ENCODE data around the gene DET1. TPM values are rescaled to one million over a fixed set of nuclear protein-coding genes. Genes with fewer than 3 reads are reported as not detected.

Gene DET1
- polyA plus RNA-seq, 1 of the 3 experiments (the other 2 are of a cell fraction), result 4.5 TPM

DNA sequence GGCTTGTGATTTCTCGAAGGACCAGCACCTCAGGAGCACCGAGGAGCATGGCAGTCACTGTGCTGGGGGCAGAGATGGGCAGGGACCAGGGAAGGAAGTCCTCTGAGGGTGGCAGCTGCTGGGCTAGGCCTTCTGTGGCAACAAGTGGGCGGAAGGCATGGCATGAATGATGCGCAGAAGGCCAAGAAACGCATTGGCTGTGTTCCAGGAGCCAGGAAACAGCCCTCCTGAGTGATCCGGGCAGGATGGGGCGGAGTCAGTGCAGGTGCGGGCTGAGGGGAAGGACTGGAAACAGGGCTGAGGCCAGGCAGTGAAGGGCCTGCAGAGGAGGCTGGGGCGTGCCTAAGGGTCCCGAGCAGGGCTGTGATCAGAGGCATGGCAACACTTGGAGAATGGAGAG is 55.3 kb downstream of the DET1 start:
- no peaks in the 10 kb centered on the region for H3K9me2 ChIP-seq
- H3K27me3 ChIP-seq (ENCODE audit: insufficient read depth), result no peaks in the 10 kb centered on the region
- H3K4me1 ChIP-seq (ENCODE audit: control insufficient read depth in 1 of 2, insufficient read depth in 2 of 2, low read depth in 1 of 2, low read length in 1 of 2), result no peaks in the 10 kb centered on the region
- ChIA-PET POLR2A (no interaction called here), CTCF (interaction anchor here (1.5 kb wide), 1 partner anchor 14 kb away, joined by 4 read pairs; no protein-coding TSS in a partner anchor)
- DNase-seq, result no peak
- H3K79me2 ChIP-seq (ENCODE audit: insufficient read depth), result no peaks in the 10 kb centered on the region
- no peaks in the 10 kb centered on the region for H3K36me3 ChIP-seq (replicated peaks in 1 of 2; ENCODE audit: control insufficient read depth in 1 of 2, insufficient read depth in 2 of 2, low read length in 1 of 2)
- no peak overlapping the region for H3K4me2 ChIP-seq
- no peaks in the 10 kb centered on the region for H3F3A ChIP-seq (replicated peaks; ENCODE audit: insufficient read depth)
- H3K9me3 ChIP-seq, result no peaks in the 10 kb centered on the region
- no peak overlapping the region for H3K4me3 ChIP-seq (ENCODE audit: low read depth in 2 of 2, low read length in 1 of 2)
- 74% methylated on average over 9 of the region's 10 CpGs for WGBS (ENCODE audit: low lambda C conversion rate)
- no peaks in the 10 kb centered on the region for H4K20me1 ChIP-seq (ENCODE audit: insufficient read depth)
- no peak overlapping the region for H2AFZ ChIP-seq (ENCODE audit: low read depth)
- H3K9ac ChIP-seq, result no peak overlapping the region
- TF ChIP-seq SMC3 (IDR thresholded peaks at IDR 0.05; ENCODE audit: low read depth, low read length), result no peak
- TF ChIP-seq NRF1 (IDR thresholded peaks at IDR 0.05; ENCODE audit: low read depth, low read length), result no peak
- no peak for TF ChIP-seq JUND (IDR thresholded peaks at IDR 0.05)
- no peak for TF ChIP-seq GABPA (IDR thresholded peaks at IDR 0.05; ENCODE audit: low read depth)
- no peak for TF ChIP-seq RCOR1 (IDR thresholded peaks at IDR 0.05; ENCODE audit: low read length)
- no peak for TF ChIP-seq NFIC (IDR thresholded peaks at IDR 0.05; ENCODE audit: borderline replicate concordance)
- TF ChIP-seq YY1 (IDR thresholded peaks at IDR 0.05; ENCODE audit: low read depth), result no peak
- TF ChIP-seq, protein P1, sequence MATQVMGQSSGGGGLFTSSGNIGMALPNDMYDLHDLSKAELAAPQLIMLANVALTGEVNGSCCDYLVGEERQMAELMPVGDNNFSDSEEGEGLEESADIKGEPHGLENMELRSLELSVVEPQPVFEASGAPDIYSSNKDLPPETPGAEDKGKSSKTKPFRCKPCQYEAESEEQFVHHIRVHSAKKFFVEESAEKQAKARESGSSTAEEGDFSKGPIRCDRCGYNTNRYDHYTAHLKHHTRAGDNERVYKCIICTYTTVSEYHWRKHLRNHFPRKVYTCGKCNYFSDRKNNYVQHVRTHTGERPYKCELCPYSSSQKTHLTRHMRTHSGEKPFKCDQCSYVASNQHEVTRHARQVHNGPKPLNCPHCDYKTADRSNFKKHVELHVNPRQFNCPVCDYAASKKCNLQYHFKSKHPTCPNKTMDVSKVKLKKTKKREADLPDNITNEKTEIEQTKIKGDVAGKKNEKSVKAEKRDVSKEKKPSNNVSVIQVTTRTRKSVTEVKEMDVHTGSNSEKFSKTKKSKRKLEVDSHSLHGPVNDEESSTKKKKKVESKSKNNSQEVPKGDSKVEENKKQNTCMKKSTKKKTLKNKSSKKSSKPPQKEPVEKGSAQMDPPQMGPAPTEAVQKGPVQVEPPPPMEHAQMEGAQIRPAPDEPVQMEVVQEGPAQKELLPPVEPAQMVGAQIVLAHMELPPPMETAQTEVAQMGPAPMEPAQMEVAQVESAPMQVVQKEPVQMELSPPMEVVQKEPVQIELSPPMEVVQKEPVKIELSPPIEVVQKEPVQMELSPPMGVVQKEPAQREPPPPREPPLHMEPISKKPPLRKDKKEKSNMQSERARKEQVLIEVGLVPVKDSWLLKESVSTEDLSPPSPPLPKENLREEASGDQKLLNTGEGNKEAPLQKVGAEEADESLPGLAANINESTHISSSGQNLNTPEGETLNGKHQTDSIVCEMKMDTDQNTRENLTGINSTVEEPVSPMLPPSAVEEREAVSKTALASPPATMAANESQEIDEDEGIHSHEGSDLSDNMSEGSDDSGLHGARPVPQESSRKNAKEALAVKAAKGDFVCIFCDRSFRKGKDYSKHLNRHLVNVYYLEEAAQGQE (IDR thresholded peaks at IDR 0.05; ENCODE audit: low read depth, low read length), result no peak
- no peak for TF ChIP-seq EZH2phosphoT487 (IDR thresholded peaks at IDR 0.05; ENCODE audit: borderline replicate concordance, low read depth)
- TF ChIP-seq TEAD4 (IDR thresholded peaks at IDR 0.05; ENCODE audit: borderline replicate concordance, insufficient read depth), result no peak
- TF ChIP-seq, protein P2, sequence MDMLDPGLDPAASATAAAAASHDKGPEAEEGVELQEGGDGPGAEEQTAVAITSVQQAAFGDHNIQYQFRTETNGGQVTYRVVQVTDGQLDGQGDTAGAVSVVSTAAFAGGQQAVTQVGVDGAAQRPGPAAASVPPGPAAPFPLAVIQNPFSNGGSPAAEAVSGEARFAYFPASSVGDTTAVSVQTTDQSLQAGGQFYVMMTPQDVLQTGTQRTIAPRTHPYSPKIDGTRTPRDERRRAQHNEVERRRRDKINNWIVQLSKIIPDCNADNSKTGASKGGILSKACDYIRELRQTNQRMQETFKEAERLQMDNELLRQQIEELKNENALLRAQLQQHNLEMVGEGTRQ (IDR thresholded peaks at IDR 0.05; ENCODE audit: borderline replicate concordance, low read depth, low read length), result no peak
- no peak for TF ChIP-seq TAF1 (IDR thresholded peaks at IDR 0.05; ENCODE audit: borderline replicate concordance, low read depth, low read length)
- TF ChIP-seq ELF1 (IDR thresholded peaks at IDR 0.05), result no peak
- H3K27ac ChIP-seq (ENCODE audit: low read depth in 2 of 2, low read length in 1 of 2), result no peak overlapping the region

DNA sequence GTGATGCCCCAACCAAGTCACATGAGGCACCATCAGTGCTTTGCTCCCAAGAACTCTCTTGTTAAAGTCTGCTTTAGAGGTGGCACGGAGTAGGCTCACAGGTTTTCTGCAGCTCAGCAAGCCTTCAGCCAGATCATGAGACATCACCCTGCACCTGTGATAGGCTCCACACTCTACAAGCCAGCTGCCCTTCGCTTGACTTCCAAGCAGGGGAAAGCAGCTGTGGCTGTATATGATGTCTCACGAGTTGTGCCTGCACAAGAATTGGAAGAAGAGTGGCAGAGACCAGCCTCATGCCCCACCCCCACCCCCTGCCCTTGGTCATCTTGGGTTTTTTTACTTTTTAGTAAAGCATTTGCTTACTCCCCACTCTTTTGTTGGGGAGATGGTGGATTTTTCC is 56.4 kb downstream of the DET1 start:
- no peak overlapping the region for H3K4me3 ChIP-seq (ENCODE audit: low read depth in 2 of 2, low read length in 1 of 2)
- 62% methylated on average over 3 of the region's 3 CpGs for WGBS (ENCODE audit: low lambda C conversion rate)
- POLR2A ChIA-PET, result no interaction called here
- H3K27ac ChIP-seq (ENCODE audit: low read depth in 2 of 2, low read length in 1 of 2), result no peak overlapping the region
- no peak overlapping the region for H2AFZ ChIP-seq (ENCODE audit: low read depth)
- H3K36me3 ChIP-seq (replicated peaks in 1 of 2; ENCODE audit: control insufficient read depth in 1 of 2, insufficient read depth in 2 of 2, low read length in 1 of 2), result no peaks in the 10 kb centered on the region
- no peak overlapping the region for H3K4me2 ChIP-seq
- DNase-seq, result no peak
- no peaks in the 10 kb centered on the region for H3F3A ChIP-seq (replicated peaks; ENCODE audit: insufficient read depth)
- H3K27me3 ChIP-seq (ENCODE audit: insufficient read depth), result no peaks in the 10 kb centered on the region
- H3K9ac ChIP-seq, result no peak overlapping the region
- H3K9me3 ChIP-seq, result no peaks in the 10 kb centered on the region
- CTCF ChIA-PET, result interaction anchor here (1.1 to 1.8 kb wide), 2 partner anchors 9 to 13 kb away, joined by 3 to 7 read pairs; no protein-coding TSS in a partner anchor
- H3K9me2 ChIP-seq, result no peaks in the 10 kb centered on the region
- no peaks in the 10 kb centered on the region for H3K79me2 ChIP-seq (ENCODE audit: insufficient read depth)
- no peaks in the 10 kb centered on the region for H4K20me1 ChIP-seq (ENCODE audit: insufficient read depth)
- H3K4me1 ChIP-seq (ENCODE audit: control insufficient read depth in 1 of 2, insufficient read depth in 2 of 2, low read depth in 1 of 2, low read length in 1 of 2), result no peaks in the 10 kb centered on the region
- TF ChIP-seq, protein P3, sequence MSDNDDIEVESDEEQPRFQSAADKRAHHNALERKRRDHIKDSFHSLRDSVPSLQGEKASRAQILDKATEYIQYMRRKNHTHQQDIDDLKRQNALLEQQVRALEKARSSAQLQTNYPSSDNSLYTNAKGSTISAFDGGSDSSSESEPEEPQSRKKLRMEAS (IDR thresholded peaks at IDR 0.05; ENCODE audit: low read depth), result no peak
- TF ChIP-seq RFX5 (IDR thresholded peaks at IDR 0.05; ENCODE audit: low read length) (no peak), NFIC (IDR thresholded peaks at IDR 0.05; ENCODE audit: borderline replicate concordance) (no peak), ELF1 (IDR thresholded peaks at IDR 0.05) (no peak), MXI1 (IDR thresholded peaks at IDR 0.05; ENCODE audit: low read depth, low read length) (no peak), SIN3A (IDR thresholded peaks at IDR 0.05; ENCODE audit: borderline replicate concordance, low read depth, low read length) (no peak)
- TF ChIP-seq, protein P4, sequence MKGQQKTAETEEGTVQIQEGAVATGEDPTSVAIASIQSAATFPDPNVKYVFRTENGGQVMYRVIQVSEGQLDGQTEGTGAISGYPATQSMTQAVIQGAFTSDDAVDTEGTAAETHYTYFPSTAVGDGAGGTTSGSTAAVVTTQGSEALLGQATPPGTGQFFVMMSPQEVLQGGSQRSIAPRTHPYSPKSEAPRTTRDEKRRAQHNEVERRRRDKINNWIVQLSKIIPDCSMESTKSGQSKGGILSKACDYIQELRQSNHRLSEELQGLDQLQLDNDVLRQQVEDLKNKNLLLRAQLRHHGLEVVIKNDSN (IDR thresholded peaks at IDR 0.05; ENCODE audit: borderline replicate concordance, low read depth), result no peak
- TF ChIP-seq, protein P5, sequence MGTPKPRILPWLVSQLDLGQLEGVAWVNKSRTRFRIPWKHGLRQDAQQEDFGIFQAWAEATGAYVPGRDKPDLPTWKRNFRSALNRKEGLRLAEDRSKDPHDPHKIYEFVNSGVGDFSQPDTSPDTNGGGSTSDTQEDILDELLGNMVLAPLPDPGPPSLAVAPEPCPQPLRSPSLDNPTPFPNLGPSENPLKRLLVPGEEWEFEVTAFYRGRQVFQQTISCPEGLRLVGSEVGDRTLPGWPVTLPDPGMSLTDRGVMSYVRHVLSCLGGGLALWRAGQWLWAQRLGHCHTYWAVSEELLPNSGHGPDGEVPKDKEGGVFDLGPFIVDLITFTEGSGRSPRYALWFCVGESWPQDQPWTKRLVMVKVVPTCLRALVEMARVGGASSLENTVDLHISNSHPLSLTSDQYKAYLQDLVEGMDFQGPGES (IDR thresholded peaks at IDR 0.05; ENCODE audit: low read depth, low read length), result no peak
- TF ChIP-seq, protein P2 (IDR thresholded peaks at IDR 0.05; ENCODE audit: borderline replicate concordance, low read depth, low read length), result no peak
